Ishikawa (cell line): Measurements from ENCODE around the gene ENOX1.

Experiments
- TAF1 ChIP-seq: IDR thresholded peaks from 2 replicates; pipeline ENCODE4 v1.6.1; 2012; ENCODE audit warnings: low read depth, mild to moderate bottlenecking
- TF ChIP-seq, protein P1 (sequence below): IDR thresholded peaks from 2 replicates; pipeline ENCODE4 v1.6.1; 2012

DNA sequence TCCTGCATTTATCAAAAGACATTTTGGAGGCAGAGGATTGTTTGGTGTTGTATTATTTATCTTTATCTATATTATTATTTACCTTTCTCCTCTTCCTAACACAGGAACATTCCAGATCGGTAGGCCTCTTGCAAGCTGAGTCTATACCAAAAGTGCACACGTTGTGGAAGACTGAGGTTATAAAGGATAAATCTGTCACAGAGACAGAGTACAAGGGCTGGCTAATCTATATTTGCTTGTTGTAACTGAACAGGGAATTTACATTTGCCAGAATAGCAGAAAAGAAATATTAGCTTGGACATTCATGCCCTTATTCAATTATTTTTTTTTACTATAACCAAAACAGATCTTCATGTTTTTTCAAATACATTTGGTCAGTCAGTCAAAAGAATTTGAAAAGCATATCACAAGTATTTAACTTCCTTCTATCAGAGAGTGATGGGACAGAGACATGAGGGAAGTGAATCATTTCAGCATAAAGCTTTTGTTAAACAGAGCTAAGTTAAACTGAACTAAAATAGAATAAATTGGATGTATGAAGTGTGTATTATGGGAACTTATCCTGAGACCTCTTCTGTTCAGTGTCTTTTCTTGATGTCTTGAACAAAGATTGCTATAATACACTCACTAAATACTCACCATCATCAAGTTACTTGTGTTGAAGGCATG is 410.8 kb downstream of the ENOX1 start:
- TF ChIP-seq TAF1: no peak
- TF ChIP-seq, protein P1, sequence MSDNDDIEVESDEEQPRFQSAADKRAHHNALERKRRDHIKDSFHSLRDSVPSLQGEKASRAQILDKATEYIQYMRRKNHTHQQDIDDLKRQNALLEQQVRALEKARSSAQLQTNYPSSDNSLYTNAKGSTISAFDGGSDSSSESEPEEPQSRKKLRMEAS: no peak
